Activated CD8-positive, alpha-beta memory T cell treated with anti-CD3 and anti-CD28 coated beads, Interleukin-2, amount 50 U/mL, for 48 hours (primary cell): ENCODE measurements around the gene AHNAK2.

Source experiments
- DNase-seq: peaks from one replicate; pipeline ENCODE4 v3.0.0-alpha.2; 2020

Gene AHNAK2

DNA sequence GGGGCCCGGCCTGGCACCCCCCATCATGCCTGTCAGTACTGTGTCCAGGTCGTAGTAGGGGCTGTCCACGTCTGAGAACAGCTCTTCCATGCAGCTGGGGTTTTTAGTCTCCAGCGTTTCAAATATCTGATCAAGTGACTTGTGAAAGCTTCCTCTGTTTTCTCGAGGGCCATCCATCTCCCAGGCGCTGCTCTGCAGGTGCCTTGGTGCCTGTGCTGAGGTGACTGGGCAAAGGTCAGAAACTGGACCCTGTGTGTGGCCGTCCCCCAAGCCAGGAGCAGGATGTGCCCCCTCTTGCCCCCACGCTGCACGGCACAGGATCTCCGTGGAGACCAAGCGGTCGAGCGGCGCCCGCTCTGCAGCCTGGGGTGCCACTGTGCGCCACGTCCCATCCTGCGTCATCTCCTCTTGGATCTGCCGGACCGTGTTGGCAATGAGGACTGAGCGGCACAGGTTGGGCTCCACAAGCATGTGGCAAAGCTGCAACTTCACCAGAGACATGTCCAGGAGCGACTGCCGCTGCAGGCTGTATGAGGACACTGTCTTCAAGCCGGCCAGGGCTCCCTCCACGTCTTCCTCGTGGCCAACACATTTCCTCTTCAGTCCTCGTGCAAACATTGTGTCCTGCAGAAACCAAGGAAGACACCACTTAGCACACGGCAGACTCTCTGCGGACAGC lies 33.3 kb upstream of the AHNAK2 start:
- DNase-seq: no peak

DNA sequence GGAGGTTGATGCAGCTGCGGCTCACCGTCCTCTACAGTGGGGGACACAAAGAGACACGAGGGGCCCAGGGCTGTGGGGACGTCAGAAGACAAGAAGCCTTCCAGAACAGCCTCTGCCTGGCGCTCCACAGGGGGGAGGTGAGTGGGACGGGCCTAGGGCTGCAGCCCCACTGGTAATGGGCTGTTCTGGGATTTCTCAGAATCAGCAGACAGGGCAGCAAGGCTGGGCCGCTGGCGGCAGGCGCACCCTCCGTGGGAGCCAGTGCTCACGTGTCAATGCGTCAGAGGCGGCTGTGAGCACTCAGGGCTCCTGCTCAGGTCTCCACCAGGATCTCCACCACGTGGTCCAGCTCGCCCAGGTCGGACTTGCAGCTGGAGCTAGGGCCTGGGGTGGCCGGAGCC lies 32.7 kb upstream of the AHNAK2 start:
- DNase-seq: no peak

DNA sequence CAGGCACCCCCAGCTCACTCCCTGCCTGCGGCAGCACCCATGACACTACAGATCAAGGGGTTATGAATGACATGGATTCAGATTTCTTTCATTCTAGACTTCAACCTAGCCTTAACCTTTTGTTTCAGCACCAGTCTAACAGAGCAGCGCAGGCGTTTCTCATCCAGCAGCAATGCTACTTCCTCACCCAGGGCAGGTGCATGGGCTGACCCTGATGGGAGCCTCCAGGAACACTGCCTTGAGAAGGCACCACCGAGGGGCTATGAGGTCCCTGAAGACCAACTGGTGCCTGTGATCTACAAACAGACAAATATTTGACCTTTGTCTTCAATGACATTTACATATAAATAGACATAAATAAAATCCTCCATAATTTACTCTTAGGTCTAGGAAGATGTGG lies 31.9 kb upstream of the AHNAK2 start:
- no peak for DNase-seq

DNA sequence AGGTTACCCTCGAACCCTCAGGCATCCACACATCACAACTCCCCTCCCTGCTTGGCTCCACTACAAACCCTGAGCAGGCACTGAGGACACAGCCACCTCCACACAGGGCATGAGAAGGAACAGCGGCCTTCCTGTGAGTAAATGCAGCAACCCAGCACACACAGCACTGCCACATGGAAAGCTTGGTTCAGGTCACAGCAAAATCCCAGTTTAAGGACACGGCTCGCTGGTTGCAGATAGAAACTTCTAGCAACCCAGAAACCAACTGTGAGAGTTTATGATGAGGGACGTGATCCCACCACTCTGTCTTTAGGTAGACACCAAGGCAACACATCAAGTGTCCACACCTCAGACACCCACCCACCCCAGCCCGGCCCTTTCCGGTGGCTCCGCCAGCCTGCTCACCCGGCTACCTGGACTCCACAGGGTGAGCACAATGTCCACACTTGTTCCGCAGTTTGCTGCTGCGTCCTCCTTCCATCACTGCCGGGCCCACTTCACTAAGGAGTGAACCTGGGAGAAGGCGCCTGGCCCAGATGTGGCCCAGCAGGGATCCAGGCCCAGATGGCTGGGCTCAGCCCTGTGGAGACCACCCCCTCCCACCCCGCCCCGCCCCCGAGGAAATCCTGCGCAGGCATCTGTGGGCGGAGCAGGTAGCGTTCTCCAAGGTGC lies 29.6 kb upstream of the AHNAK2 start:
- no peak for DNase-seq

DNA sequence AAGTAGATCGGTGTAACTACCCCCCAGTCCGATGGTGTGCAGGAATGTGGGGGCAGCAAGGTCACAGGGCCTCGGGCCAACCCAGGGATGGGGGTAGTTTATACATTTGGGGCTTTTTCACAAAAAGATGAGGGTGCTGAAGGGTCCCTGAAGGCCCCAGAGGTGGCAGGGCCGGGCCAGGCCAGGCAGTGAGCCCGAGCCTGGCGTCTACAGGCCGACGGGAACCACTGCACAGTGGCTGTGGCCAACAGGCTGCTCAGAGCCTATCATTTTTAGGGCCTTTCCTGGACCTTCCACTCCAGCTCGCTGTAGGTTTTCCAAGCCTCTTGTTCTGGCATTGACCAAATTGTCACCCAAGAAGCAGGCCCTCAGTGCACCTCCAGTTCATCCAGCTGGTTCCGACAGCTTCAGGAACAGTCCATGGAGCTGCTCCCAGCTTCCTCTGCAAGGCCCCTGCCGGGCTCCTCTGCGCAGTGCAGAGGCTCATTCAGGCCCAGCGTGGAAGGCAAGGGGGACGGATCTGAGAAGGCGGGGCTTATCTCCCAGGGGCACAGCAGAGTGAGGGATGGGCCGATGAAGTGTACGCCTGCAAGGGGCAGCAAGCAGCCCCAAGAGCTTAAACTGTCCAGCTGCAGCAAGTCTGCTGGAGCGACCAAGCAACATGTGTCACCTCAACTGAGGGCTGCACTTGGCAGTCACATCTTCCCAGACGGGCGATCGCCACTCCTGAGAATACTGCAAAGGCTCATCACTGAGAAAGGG lies 28.8 kb upstream of the AHNAK2 start:
- no peak for DNase-seq

DNA sequence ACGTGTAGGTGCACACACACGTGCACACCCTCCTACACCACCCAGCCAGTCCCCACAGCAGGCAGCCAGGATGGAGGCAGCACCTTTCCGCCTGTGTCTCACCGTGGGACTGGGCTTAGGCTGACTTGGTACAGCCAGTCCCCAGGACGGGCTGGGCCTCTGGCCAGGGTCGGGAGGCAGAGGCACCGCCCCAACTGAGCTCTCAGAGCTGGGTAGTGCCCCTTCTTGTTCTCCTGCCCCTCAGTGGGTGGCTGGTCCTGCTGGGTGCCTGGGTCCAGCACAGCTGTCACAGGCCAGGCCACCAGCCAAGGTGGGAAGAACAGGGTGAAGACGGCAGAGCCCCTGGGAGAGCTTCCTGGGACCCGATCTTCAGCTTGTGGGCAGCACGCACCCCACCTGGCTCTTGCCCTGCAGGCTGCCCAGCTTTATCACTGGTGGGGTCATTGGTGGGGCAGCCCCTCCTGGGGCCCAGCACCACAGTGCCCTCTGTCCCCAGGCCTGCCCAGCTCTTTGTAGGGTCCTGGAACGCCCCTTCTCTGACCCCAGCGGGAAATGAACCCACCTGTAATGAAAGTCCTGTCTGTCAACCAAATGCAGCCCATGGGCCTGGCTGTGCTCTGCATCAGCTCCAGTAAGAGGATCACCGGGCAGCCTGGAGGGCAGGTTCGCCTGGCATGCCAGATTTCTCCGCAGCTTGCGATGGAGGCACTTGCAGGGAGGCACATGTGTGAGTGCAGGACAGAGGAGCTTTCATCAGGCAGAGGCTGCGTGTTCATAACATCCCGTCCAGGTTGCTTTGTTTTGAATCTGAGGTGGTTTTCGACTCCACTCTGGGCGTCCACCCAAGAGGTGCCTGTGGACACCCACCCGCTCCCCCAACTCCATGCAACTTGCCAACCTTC lies 28.0 kb upstream of the AHNAK2 start:
- DNase-seq: no peak

DNA sequence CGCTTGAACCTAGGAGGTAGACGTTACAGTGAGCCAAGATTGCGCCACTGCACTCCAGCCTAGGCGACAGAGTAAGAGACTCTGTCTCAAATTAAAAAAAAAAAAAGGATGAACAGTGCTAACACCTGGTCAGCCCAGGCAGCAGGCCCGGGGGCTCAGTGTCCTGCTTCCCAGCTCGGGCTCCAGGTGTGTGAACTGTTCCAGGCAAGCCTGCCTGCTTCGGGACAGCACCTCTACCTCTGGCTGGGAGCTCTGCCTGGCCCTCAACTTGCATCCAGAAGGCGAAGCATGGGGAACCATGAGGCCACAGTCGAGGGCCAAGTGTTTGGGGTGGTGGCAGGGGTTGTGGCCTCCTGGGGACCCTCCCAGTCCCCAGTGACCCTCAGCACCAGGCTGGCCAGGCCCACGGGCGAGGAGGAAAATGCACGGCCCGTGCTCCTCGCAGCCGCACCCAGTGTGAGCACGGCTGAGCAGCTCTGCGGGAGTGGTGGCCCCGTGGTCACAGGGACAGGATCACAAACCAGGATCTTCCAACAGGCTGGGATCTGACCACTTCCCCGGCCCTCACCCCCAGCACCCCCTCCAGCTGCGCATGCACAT lies 27.3 kb upstream of the AHNAK2 start:
- DNase-seq: no peak

DNA sequence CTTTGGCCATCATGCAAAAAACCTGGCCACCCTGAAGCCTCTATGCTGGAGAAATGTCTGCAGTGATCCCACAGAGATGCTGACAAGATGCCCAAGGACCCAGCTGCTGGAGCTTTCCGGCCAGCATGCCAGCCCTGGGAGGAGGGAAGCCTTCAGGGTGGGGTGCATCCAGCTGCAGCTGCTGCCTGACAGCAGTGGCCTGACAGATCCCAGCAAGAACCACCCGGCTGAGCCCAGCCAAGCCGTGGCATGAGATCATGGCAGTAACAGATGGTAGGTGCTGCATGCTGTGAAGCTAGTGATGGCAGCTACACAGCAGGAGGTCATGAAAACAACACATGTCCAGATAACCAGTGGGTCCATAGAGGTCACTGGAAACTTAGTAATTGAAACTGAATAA lies 21.2 kb upstream of the AHNAK2 start:
- DNase-seq: no peak

DNA sequence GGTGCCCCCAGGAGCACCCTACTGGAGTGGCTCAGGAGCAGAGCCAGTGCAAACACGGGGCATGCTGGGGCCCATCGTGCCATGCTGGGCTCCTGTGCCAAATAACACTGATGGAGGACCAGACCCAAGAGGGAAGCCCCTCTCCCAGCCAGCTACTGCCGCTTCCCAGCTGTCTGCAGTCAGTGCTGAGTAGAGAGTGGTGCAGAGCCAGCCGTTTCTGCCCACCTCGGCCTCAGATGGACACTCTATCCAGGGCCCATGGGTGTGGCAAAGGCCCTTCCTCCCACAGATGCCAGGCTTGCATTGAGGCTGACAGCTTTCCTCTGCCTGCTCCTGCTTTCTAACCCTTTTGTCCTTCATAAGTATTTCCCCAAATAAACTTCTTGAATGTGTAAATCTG lies 20.6 kb upstream of the AHNAK2 start:
- no peak for DNase-seq

DNA sequence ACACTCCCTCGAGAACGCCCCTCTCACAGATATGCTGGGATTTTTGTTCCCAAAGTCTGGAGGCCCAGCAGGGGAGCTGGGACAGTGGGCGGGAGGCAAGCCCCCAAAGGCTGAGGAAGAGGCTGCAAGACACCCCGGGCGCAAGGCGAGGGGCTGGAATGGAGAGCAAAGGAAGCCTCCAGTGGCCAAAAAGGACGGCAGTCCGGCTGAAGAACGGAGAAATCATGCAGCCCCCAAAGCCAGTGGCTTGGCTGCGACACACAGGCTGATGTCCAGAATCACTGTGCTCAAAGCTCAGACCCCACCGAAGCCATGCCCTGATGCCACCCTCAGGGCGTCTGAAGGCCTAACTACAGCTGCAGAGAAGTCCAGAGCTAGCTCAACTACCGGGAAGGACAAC lies 18.3 kb upstream of the AHNAK2 start:
- no peak for DNase-seq

DNA sequence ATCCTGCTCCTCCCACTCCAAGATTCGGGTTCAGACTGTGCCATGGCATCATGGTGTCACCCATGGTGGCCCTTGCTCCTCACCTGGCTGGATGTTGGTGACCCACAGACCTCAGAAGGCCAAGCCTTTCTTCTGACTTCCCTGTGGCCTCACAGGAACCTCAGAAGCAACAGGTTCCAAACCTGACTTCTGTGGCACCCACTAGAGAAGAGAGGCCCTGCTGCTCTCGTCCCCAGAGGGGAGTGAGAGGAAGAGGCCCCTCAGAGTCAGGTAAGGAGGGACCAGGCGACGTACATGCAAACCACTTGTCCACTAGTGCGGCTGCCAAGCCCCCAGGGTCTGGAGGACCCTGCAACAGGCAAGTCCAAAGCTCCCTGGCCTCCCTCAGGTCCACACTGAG lies 17.9 kb upstream of the AHNAK2 start:
- DNase-seq: no peak

DNA sequence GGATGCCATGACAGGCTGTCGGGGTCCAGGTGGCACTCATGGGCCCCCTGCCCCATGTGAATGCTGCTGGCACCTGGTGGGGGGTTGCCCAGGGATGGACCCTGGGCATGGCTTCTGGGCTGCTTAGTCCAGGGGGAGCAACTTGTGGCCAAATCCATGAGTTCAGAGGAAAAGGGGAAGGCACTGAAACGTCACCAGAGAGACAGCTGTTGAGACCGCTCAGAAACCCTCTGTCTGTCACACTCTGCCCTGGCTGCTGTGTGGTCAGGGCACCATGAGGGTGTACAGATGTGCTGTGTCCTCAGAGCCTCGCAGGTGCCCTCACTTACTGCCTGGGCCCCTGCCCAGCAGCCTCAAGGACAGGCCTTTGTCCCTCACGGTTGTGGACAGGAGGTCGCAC lies 16.8 kb upstream of the AHNAK2 start:
- DNase-seq: no peak

DNA sequence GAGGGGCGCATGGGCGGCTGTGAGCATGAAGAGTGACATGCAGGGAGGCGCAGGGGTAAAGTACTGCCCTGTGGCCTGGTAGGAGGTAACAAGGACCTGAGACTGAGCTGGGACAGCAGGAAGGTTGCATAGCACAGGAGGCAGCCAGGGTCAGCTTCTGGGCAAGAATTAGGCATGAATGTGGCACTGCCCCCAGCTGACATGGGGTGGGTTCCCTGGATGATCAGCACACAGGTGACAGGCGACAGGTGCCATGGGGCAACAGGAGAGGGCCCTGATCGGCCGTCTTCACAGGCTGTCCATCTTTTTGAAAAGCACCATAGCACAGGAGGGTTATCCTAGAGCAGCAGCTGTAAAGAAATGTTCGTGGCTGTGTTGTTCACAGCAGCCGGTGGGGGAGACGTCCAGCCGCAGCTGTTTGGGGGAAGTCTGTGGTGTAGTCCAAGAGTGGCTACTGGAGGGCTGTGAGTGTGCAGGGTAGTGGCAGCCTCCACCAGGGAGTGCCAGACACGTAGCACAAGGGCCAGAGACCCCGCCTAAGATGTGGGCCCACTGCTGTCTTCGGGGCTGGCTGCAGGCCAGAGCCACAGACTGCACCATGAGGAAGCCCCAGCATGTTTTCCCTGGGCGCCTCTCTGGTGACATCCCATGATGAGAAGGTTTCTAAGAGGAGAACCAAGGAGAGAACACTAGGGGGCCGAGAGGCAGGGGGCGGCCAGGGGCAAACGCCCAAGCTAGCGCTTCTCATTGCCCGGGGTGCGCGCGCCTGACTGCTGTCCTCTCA lies 15.8 kb upstream of the AHNAK2 start:
- no peak for DNase-seq

DNA sequence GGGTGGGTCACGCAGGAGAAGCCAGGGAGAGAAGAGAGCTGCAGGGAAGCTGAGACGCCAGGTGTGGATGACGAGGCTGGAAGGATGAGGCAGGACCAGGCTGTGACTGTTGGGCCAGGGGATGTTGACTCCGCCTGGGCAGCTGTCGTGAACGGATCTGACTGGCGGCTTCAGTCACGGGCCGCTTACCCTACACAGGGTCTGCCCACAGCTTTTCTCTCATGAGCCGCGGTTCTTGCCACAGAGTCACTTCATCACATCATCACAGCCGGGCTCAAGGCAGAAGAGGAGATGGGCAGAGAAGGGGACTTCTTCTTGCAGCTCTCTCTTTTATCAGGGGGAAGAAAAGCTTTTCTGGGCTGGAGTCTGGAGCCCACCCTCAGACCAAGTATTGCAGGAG lies 15.1 kb upstream of the AHNAK2 start:
- DNase-seq: no peak

DNA sequence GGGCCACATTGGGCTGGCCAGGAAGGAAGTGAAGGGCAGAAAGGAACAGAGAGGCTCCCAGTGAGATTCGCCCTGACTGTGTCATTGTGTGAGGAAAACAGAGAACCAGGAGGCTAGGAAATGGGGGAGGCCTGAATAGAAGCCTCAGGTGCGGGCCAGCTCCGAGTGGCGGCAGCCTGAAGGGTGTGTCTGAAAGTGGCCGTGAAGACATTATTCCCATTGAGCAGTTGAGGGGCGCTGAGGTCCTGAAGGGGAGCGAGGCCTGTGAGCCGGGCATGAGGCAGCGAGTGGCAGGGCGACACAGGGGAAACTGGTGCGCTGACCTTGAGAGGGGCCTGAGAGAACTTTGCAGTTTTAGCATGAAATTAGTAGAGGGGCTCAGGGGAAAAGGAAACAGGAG lies 14.3 kb upstream of the AHNAK2 start:
- no peak for DNase-seq

DNA sequence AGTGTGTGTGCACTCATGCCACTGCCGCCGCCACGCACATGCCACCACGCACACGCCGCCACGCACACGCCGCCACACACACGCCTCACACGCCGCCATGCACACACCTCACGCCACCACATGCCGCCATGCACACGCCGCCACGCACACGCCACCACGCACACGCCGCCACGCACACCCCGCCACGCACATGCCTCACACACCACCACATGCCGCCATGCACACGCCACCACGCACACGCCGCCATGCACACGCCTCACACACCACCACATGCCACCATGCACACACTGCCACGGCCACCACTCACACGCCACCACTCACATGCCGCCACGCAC lies 13.7 kb upstream of the AHNAK2 start:
- no peak for DNase-seq

DNA sequence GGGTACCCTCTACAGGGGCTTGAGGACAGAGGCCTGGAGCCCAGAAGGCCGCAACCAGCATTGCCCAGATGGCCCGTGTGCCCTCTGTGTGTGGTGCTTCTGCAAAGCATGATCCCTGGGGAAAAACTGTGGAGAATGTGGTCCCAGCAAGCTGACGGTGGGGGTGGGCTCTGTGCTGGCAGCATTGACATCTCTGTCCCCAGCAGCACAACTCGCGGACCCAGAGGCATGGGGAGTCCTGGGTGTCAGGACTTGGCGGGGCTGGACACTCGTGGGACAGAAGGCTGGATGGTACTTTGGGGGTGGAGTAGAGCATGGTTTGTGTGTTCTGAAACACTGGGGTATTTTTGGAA lies 11.8 kb upstream of the AHNAK2 start:
- DNase-seq: no peak

DNA sequence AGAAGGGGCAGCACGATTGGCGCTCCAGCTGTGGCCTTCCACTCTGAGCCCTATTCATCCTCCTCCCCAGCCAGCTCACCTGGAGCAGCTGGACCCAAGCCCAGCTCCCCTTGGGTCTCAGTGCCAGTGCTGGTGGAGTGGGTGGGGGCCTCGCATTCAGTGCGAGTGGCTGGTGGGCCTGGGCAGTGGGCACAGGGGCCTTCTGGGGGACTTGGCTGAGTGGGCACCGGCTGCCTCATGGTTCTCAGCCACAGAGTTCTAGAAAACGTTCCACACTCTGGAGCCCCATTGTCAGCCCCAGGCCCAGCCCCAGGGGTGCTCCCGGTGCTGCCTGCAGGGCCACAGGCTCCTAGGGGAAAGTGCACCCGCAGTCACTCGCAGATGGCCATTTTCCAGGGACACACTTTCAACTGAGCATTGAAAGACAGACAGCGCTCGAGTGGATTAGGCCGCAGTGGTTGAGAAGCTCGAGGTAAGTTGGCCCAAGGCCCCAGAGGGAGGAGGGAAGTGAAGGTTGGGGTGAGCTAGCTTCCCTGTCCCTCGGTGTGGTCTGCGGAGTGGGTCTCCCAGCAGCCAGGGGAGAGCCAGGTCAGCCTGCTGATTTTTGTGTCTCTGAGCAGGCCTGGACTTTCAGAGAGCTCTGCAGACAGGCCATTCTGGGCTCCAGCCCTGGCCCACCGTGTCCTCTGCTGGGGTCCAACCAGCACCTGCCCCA lies 11.2 kb upstream of the AHNAK2 start:
- DNase-seq: no peak

DNA sequence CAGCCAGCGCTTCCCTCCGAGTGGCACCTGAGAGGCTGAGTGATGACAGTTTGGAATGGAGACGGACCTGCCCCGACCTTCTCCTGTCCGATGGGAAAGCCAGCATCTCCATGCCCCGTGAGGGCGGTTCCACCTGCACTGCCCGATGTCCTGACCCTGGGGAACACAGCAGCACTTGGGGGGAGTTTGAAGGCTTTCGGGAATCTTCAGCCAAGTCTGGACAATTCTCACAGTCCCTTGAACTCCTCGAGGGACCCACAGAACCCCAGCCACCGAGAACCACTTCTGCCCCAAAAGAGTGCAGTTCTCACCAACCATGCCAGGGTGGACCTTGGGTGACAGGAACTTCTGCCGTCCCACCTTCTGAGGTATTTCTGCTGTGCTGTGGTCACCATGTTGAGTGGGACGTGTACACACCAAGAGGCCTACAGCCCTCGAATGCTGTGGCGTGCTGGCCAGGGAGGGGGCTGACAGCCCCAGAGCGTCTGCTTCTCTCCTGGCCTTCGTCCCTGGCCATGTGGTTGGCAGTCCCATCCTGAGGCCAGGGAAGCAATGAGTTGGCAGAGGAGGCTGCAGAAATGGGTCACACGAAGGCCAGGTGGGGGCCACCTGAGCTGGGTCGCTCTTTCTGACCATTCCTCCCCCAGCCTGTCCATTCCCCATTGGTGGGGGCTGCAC lies 8.5 kb upstream of the AHNAK2 start:
- no peak for DNase-seq

DNA sequence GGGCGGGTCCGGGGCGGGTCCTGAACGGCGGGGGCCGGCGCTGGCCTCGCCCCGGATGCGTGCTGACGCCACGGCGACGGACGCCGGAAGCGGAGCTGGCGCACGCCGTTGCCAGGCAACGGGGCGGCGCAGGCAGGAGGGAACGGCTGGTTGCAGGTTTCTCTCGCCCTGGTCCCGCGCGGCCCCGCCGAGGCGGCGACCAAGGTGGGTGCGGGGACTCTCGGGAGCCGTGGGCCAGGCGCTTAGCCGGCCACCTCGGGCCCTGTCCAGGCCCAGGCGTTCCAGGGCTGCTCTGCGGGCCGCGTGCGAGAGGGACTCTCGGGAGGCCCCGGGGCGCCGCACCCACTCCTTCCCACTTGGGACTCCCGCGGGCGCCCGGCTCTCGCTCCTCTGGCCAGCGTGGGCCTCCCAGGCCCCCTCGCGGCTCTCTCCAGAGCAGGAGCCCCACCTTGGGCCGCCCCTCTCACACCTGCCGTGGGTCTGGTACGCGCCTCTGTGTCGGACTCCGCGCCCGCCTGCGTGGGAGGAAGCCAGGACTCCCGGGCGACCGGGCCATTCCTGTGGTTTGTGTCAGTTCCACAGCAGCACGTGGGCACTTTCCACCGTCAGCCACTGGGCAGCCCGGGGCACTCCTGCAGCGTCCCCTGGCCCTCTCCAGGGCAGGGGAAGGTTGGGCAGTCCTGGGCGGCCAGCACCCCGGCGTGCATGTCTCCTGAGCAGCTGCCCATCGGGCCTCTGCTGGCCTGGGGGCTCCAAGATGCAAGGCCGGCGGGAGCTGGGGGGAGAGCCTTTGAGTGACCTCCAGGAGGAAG lies 7.7 kb upstream of the AHNAK2 start, which contains the start of gene CLBA1:
Gene CLBA1 (plus strand): TSS at position 114 of the 812 bp plus-strand sequence. CDS start 644 bp downstream, at position 758.
- peak; percentile 93 for DNase-seq
